GM20000 (cell line): ENCODE data around the gene ADAM11.
A peak's percentile ranks its signal among the peaks of the same experiment; 100 is the strongest.
"Not testable (repeated sequence)": the region's sequence is repeated elsewhere in the genome, so short reads cannot be mapped to it uniquely, and the experiment has no call there.

Source experiments
- DNase-seq: peaks from one replicate; pipeline ENCODE4 v3.0.0; 2012; ENCODE audit warnings: low spot score
- TF ChIP-seq, protein P1 (sequence below): IDR thresholded peaks from 2 replicates; pipeline ENCODE4 v1.5.1; 2012; ENCODE audit warnings: mild to moderate bottlenecking, control low read depth; ENCODE audit errors: extremely low read depth, missing control alignments

Gene ADAM11

DNA sequence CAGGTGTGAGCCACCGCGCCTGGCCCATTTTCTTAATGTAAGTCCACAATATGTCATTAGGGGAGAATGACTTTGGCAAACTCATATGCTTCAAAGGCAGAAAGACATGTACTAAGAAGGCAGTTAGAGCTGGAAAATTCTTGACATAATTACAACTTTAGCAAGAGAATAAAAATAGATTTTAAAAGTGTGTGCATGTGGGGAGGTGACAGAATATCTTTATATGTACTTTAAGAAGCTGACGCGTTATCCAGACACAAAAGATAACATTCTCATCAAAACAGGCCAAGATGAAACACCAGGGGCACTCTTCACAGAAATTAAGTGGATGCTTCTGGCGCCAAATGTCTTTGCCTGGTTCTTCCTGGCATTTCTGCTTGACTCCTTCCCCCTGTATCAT, 43.1 kb downstream of the ADAM11 start:
- TF ChIP-seq, protein P1, sequence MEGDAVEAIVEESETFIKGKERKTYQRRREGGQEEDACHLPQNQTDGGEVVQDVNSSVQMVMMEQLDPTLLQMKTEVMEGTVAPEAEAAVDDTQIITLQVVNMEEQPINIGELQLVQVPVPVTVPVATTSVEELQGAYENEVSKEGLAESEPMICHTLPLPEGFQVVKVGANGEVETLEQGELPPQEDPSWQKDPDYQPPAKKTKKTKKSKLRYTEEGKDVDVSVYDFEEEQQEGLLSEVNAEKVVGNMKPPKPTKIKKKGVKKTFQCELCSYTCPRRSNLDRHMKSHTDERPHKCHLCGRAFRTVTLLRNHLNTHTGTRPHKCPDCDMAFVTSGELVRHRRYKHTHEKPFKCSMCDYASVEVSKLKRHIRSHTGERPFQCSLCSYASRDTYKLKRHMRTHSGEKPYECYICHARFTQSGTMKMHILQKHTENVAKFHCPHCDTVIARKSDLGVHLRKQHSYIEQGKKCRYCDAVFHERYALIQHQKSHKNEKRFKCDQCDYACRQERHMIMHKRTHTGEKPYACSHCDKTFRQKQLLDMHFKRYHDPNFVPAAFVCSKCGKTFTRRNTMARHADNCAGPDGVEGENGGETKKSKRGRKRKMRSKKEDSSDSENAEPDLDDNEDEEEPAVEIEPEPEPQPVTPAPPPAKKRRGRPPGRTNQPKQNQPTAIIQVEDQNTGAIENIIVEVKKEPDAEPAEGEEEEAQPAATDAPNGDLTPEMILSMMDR = no peak
- DNase-seq = no peak

DNA sequence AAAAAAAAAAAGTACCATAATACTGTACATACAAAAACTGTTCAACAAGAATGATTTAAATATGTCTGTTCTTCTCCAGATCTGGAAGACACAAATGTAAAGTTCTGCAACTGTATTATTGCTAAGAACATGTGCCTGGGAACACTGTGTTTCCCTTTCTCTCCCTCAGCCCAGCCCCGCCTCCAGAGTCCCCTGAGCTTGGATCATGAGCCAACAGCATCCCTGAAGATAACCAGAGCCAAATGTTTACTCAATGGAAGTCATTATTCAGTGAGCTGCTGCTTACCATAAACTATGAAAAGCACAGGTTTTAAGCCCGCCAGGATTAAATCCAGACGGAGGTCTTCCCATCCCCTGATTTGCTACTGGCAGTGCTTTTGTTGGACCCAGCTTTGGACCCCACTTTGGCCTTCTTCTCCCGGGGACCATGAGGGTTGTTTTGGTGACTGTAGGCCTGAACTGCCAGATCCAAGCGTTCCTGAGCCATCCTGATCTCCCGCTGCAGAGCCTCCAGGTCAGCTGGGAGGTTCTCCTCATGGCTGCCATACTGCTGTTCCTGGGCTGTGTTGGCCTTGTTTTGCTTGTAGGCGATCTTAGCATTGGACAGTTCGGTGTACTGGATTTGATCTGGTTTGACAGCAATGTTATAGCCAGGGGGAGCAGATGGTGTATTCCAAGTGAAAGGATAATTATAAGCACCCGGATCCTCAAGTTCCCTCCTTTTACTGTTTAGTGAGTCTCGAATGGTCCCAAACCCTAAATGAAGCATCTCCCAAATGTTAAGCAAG, 45.7 kb downstream of the ADAM11 start:
- TF ChIP-seq, protein P1 = no peak

DNA sequence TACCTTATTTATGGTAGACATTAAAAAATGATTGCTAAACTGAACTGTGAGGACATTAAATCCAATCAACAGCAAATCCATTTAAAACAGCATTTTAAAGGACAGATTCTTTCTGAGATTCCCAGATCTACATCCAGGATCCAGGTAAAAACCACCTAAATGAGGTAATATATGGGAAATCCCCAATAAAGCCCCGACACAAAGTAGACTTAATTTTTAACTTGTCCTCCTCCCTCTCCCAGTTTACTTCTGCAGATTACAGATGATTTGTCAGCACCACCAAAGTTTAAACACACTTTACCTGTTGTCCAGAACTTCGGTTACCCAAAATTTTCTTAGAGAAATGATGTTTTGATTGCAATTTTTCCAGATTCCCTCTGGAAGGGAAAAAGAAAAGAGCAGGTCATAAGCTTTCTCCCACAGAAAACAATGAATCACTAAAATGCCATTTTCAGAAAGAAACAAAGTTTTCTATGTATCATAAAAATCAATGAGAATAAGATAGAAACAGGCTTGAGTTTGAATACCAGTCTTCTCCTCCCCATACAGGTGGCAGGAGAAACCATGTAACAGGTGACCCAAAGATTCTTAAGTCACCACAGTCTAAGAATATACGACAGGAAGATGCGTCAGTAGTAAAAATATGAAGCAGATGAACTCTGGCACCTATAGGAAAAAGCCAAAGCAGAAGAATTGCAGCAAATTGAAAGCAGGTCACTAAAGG, 48.5 kb downstream of the ADAM11 start:
- TF ChIP-seq, protein P1 = no peak

More for the DNA sequence above, 45.7 kb downstream of the ADAM11 start:
- DNase-seq = no peak

DNA sequence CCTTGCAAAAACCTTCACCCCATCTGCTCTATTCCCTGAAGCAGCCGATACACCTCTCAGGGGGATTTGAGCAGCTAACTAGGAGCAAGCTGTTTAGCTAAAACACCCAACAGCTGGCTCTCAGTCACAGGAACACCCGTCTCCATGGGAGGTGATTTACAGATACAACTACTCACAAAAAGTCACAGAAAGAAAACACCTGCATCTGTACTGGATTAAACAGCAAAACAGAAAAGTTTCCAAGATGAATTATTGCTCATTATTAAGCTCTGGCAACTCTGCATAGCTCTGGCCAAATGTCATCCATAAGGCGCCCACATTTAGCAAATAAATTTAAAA, 49.0 kb downstream of the ADAM11 start:
- TF ChIP-seq, protein P1 = no peak
- peak; percentile 34 for DNase-seq

More for the DNA sequence above, 48.5 kb downstream of the ADAM11 start:
- peak; percentile 37 for DNase-seq

DNA sequence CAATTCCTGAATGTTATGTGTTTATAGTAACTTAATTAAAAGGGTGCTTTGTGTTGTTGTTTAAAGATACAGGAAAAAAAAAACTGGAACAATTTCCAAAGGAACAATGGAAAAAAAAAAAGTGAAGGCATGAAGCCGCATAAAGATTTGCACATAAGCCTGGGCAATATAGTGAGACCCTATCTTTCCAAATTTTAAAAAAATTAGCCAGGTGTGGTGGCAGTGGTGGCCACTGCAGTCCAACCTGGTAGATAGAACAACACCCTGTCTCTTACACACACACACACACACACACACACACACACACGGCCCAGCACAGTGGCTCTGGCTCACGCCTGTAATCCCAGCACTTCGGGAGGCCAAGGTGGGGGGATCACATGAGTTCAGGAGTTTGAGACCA, 49.4 kb downstream of the ADAM11 start:
- TF ChIP-seq, protein P1 = no peak
- DNase-seq = no peak

DNA sequence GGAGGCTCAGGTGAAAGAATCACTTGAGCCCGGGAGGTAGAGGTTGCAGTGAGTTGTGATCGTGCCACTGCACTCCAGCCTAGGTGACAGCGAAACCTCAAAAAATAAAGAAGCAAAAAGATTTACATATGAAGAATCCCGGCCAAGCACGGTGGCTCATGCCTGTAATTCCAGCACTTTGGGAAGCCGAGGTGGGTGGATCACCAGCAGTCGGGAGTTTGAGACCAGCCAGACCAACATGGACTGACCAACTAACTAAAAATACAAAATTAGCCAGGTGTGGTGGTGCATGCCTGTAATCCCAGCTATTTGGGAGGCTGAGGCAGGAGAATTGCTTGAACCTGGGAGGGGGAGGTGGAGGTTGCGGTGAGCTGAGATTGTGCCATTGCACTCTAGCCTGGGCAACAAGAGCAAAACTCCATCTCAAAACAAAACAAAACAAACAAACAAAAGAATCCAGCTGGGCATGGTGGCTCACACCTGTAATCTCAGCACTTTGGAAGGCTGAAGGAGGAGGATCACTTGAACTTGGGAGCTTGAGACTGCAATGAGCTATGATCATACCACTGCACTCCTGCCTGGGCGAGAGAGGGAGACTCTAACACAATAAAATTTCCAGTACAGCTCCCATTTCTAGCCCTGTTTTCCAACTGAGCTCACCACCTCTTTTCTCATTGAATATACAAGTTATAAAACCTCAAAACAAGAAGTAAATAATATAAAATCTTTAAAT, 50.0 kb downstream of the ADAM11 start:
- not testable (repeated sequence) for DNase-seq

DNA sequence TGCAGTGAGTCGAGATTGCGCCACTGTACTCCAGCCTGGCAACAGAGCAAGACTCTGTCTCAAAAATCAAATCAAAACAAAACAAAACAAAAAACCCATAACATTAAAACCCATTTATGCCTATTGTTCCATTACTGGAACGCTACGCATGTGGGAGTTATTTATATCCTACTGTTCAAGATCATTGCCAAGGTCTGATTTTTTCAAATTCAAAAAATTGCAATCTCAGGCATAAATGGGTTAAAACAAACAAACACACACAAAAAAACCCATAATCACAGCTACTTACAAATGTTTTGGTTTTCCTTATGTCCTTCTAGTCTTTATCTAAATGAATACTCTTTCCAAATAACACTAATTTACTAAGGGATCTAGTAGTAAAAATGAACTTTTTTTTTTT, 53.5 kb downstream of the ADAM11 start:
- TF ChIP-seq, protein P1 = no peak
- no peak for DNase-seq

DNA sequence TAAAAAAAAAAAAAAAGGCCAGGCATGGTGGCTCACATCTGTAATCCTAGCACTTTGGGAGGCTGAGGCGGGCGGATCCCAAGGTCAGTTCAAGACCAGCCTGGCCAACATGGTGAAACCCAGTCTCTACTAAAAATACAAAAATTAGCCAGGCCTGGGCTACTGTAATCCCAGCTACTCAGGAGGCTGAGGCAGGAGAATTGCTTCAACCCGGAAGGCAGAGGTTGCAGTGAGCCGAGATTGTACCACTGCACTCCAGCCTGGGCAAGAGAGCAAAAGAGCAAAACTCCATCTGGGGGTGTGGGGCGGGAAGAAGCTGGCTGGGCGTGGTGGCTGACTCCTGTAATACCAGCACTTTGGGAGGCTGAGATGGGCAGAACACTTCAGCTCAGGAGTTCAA, 59.7 kb downstream of the ADAM11 start:
- not testable (repeated sequence) for DNase-seq
